H9 (cell line): ENCODE data around the gene ZNF423. TPM values are rescaled to one million over a fixed set of nuclear protein-coding genes. Genes with fewer than 3 reads are reported as not detected.

Experiments used
- DNase-seq: peaks from one replicate; pipeline ENCODE4 v3.0.0-alpha.2; 2017
- H2AFZ ChIP-seq: one replicate; pipeline ENCODE4 v1.6.1; 2013; ENCODE audit warnings: mild to moderate bottlenecking, low read length, control low read depth, moderate library complexity
- H2AK5ac ChIP-seq: 2 replicates; pipeline ENCODE4 v1.6.1; 2013; ENCODE audit warnings: low read length, control low read depth, mixed read lengths; ENCODE audit not compliant: insufficient read length
- H2BK120ac ChIP-seq: one replicate; pipeline ENCODE4 v1.6.1; 2013; ENCODE audit warnings: low read depth, mild to moderate bottlenecking, low read length, control low read depth, inconsistent platforms; ENCODE audit not compliant: poor library complexity, severe bottlenecking
- H2BK12ac ChIP-seq: 2 replicates; pipeline ENCODE4 v1.6.1; 2013; ENCODE audit warnings: low read length, control low read depth, mixed read lengths, low read depth; ENCODE audit not compliant: insufficient read length
- H2BK15ac ChIP-seq: 2 replicates; pipeline ENCODE4 v1.6.1; 2013; ENCODE audit warnings: low read depth, low read length, control low read depth
- H2BK20ac ChIP-seq: one replicate; pipeline ENCODE4 v1.6.1; 2013; ENCODE audit warnings: low read depth, mild to moderate bottlenecking, low read length, control low read depth, inconsistent platforms; ENCODE audit not compliant: poor library complexity, severe bottlenecking
- H2BK5ac ChIP-seq: 2 replicates; pipeline ENCODE4 v1.6.1; 2013; ENCODE audit warnings: low read length, control low read depth, mixed read lengths; ENCODE audit not compliant: insufficient read length
- H3K14ac ChIP-seq: 2 replicates; pipeline ENCODE4 v1.6.1; 2013; ENCODE audit warnings: low read length, control low read depth; ENCODE audit not compliant: insufficient read depth
- H3K18ac ChIP-seq: 2 replicates; pipeline ENCODE4 v1.6.1; 2013; ENCODE audit warnings: low read depth, mild to moderate bottlenecking, mixed read lengths, low read length, control low read depth; ENCODE audit not compliant: insufficient read length
- H3K23ac ChIP-seq: 2 replicates; pipeline ENCODE4 v1.6.1; 2013; ENCODE audit warnings: low read length, control low read depth, mixed read lengths, low read depth; ENCODE audit not compliant: insufficient read length
- H3K23me2 ChIP-seq: 2 replicates; pipeline ENCODE4 v1.6.1; 2013; ENCODE audit warnings: low read depth, mild to moderate bottlenecking, mixed read lengths, low read length, control low read depth; ENCODE audit not compliant: insufficient read length, poor library complexity, severe bottlenecking
- H3K27ac ChIP-seq: 2 replicates; pipeline ENCODE4 v1.5.1; 2013; ENCODE audit warnings: low read length, control low read depth, mixed read lengths, low read depth; ENCODE audit not compliant: insufficient read length
- H3K27me3 ChIP-seq: 2 replicates; pipeline ENCODE4 v1.6.1; 2013; ENCODE audit warnings: low read length, control low read depth, inconsistent platforms; ENCODE audit not compliant: insufficient read depth
- H3K4ac ChIP-seq: 2 replicates; pipeline ENCODE4 v1.6.1; 2013; ENCODE audit warnings: low read depth, mild to moderate bottlenecking, control low read depth, inconsistent platforms, low read length, moderate library complexity
- H3K4me1 ChIP-seq: 2 replicates; pipeline ENCODE4 v1.6.1; 2013; ENCODE audit warnings: low read length, control low read depth, inconsistent platforms; ENCODE audit not compliant: insufficient read depth
- H3K4me2 ChIP-seq: 2 replicates; pipeline ENCODE4 v1.6.1; 2013; ENCODE audit warnings: low read length, control low read depth, mixed read lengths; ENCODE audit not compliant: insufficient read length, insufficient read depth
- H3K56ac ChIP-seq: 2 replicates; pipeline ENCODE4 v1.6.1; 2013; ENCODE audit warnings: low read depth, mild to moderate bottlenecking, mixed read lengths, low read length, control low read depth; ENCODE audit not compliant: insufficient read length
- H3K79me1 ChIP-seq: 2 replicates; pipeline ENCODE4 v1.6.1; 2013; ENCODE audit warnings: low read depth, mild to moderate bottlenecking, moderate library complexity, low read length, control low read depth, inconsistent platforms; ENCODE audit not compliant: insufficient read depth, poor library complexity, severe bottlenecking
- H3K79me2 ChIP-seq: 2 replicates; pipeline ENCODE4 v1.6.1; 2013; ENCODE audit warnings: low read length, control low read depth, inconsistent platforms; ENCODE audit not compliant: insufficient read depth
- H3K9ac ChIP-seq: 2 replicates; pipeline ENCODE4 v1.6.1; 2013; ENCODE audit warnings: low read length, control low read depth, mixed read lengths; ENCODE audit not compliant: insufficient read length; ENCODE audit errors: extremely low read depth
- H3K9me3 ChIP-seq: one replicate; pipeline ENCODE4 v1.6.1; 2013; ENCODE audit warnings: low read depth, low read length, inconsistent platforms; ENCODE audit not compliant: control insufficient read depth
- H3T11ph ChIP-seq: one replicate; pipeline ENCODE4 v1.6.1; 2013; ENCODE audit warnings: mild to moderate bottlenecking, low read length, control low read depth, inconsistent platforms
- H4K20me1 ChIP-seq: one replicate; pipeline ENCODE4 v1.6.1; 2013; ENCODE audit not compliant: control insufficient read depth, insufficient read length, insufficient read depth
- H4K5ac ChIP-seq: 2 replicates; pipeline ENCODE4 v1.6.1; 2013; ENCODE audit warnings: low read depth, mild to moderate bottlenecking, mixed read lengths, low read length, control low read depth; ENCODE audit not compliant: insufficient read length
- H4K8ac ChIP-seq: replicated peaks from 2 replicates; pipeline ENCODE4 v1.6.1; 2013; ENCODE audit warnings: low read length, control low read depth, mixed read lengths, low read depth; ENCODE audit not compliant: insufficient read length
- H4K91ac ChIP-seq: 2 replicates; pipeline ENCODE4 v1.6.1; 2013; ENCODE audit warnings: low read depth, mild to moderate bottlenecking, moderate library complexity, mixed read lengths, low read length, control low read depth; ENCODE audit not compliant: insufficient read length
- H3K27ac Mint-ChIP-seq, 3 experiments: 2 replicates in 2 of 3; 3 replicates in 1 of 3; pipeline ENCODE4 v1.8.0; 2020 to 2021; ENCODE audit warnings: mixed read lengths in 3 of 3, mild to moderate bottlenecking in 1 of 3, moderate library complexity in 1 of 3
- H3K27me3 Mint-ChIP-seq: 2 replicates; pipeline ENCODE4 v1.8.0; 2021; ENCODE audit warnings: low read depth, mild to moderate bottlenecking, moderate library complexity, mixed read lengths
- H3K36me3 Mint-ChIP-seq, 3 experiments: 2 replicates in 2 of 3; 3 replicates in 1 of 3; pipeline ENCODE4 v1.8.0; 2020 to 2021; ENCODE audit warnings: low read depth in 3 of 3, mixed read lengths in 3 of 3; ENCODE audit not compliant: insufficient read depth in 1 of 3
- H3K4me1 Mint-ChIP-seq, 2 experiments: 2 replicates each; pipeline ENCODE4 v1.8.0; 2020; ENCODE audit warnings: mixed read lengths in 2 of 2
- H3K4me3 Mint-ChIP-seq, 2 experiments: 2 replicates in 1 of 2; 3 replicates in 1 of 2; pipeline ENCODE4 v1.8.0; 2020 to 2021; ENCODE audit warnings: mild to moderate bottlenecking in 2 of 2, mixed read lengths in 2 of 2, moderate library complexity in 1 of 2
- H3K9me3 Mint-ChIP-seq, 2 experiments: 2 replicates in 1 of 2; 3 replicates in 1 of 2; pipeline ENCODE4 v1.8.0; 2020; ENCODE audit warnings: mild to moderate bottlenecking in 2 of 2, mixed read lengths in 2 of 2, moderate library complexity in 1 of 2
- CTCF ChIP-seq: fragments of 200-600 bp; sonication (generic); conservative IDR thresholded peaks from 3 replicates; pipeline ENCODE4 v1.8.0; 2021; ENCODE audit warnings: antibody characterized with exemption, mild to moderate bottlenecking
- WGBS: extraction: QIAGEN DNeasy Blood & Tissue Kit; methylation state at CpG from one replicate; pipeline ENCODE4 v1.1.7; 2013; ENCODE audit warnings: missing lambda C conversion rate, low lambda C conversion rate, mixed read lengths; ENCODE audit not compliant: insufficient read length; ENCODE audit errors: extremely low coverage; 5-methylcytosine and 5-hydroxymethylcytosine counted together
- total RNA-seq: library from RNA; stranded (reverse); gene quantifications from 2 replicates; pipeline ENCODE4 v1.2.1, GENCODE V29; 2021

The ZNF423 gene
- total RNA-seq, 1 experiment from 2014 or later, result 51.5 TPM

GRCh38 chr16:49833796-49834530 lies 21.9 kb downstream of the ZNF423 start:
- Mint-ChIP-seq H3K27ac (no peak overlapping the region; a peak in 1 of 7 replicates), H3K9me3 (no peaks in the 10 kb centered on the region), H3K4me1 (peaks cover 58 to 61% of the 10 kb centered on the region in 2 experiments), H3K4me3 (peak overlapping the region in 1 of 2 experiments; percentile 58; a peak in 2 of 5 replicates), H3K27me3 (no peaks in the 10 kb centered on the region), H3K36me3 (peaks cover 0 to 11% (median 3%) of the 10 kb centered on the region in 3 experiments; a peak in 4 of 7 replicates)
- WGBS, result no CpG with 5 or more reads among the region's 13 CpGs
- Histone ChIP-seq H3K14ac (no peak overlapping the region), H3K4me1 (peaks cover 6% of the 10 kb centered on the region; the same call in 1 of the 2 replicates), H2AFZ (no peak overlapping the region), H3K27me3 (no peaks in the 10 kb centered on the region), H2BK5ac (no peak overlapping the region), H2BK15ac (no peak overlapping the region), H3K18ac (no peak overlapping the region), H3K79me1 (peaks cover 21% of the 10 kb centered on the region), H4K91ac (no peak overlapping the region), H2BK12ac (no peak overlapping the region), H3K4me2 (no peak overlapping the region), H3K9me3 (no peaks in the 10 kb centered on the region), H4K8ac (no peak overlapping the region), H3K9ac (no peak overlapping the region), H2AK5ac (no peak overlapping the region), H4K20me1 (peaks cover 3% of the 10 kb centered on the region), H2BK20ac (no peak overlapping the region), H3K23ac (no peak overlapping the region), H3K79me2 (peaks cover 20% of the 10 kb centered on the region; the same call in 1 of the 2 replicates), H2BK120ac (no peak overlapping the region), H3K23me2 (peaks cover 2% of the 10 kb centered on the region), H3K56ac (no peak overlapping the region), H3T11ph (no peak overlapping the region), H3K4ac (no peak overlapping the region), H4K5ac (no peak overlapping the region), H3K27ac (no peak overlapping the region)
- no peak for DNase-seq
- TF ChIP-seq CTCF, result no peak
